LNCaP clone FGC (cell line): ENCODE results near the gene BAG3.

Experiments used
- DNase-seq: peaks from one replicate; pipeline ENCODE4 v3.0.0-alpha.2; 2011; ENCODE audit warnings: low read depth
- H3K4me3 ChIP-seq: 2 replicates; pipeline ENCODE4 v1.5.1; 2011; ENCODE audit warnings: mild to moderate bottlenecking, low read depth, low read length, control low read depth
- TF ChIP-seq, protein P1 (sequence below): IDR thresholded peaks from 2 replicates; pipeline ENCODE4 v1.5.1; 2012; ENCODE audit warnings: mild to moderate bottlenecking; ENCODE audit not compliant: control insufficient read depth, insufficient read depth; ENCODE audit errors: extremely low read depth

The BAG3 gene

DNA sequence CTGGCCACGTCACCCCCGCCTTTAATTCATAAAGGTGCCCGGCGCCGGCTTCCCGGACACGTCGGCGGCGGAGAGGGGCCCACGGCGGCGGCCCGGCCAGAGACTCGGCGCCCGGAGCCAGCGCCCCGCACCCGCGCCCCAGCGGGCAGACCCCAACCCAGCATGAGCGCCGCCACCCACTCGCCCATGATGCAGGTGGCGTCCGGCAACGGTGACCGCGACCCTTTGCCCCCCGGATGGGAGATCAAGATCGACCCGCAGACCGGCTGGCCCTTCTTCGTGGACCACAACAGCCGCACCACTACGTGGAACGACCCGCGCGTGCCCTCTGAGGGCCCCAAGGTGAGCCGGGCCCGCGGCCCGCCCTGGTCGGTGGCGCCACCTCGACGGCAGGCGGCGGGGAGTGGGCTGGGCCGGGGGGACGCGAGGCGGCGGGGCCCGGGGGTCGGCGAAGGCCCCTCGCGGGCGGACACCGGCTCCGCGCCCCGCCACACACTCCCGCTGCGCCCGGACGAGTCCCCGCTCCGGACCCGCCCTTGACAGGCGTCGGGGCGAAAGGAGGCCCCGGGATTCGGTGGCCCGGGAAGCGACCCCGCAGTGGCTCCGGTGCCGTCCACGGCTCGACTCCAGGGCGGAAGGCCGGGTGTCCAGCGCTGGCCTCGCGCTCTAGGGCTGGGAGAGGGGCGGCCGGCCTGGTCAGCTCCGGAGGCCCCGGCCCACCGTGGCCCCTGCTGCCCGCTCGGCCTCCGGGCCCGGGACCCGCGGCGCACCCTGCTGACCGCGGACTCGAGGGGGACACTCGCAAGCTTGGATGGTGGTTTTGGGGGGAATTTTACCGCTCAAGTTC lies 557 bp downstream of the BAG3 start:
- TF ChIP-seq, protein P1, sequence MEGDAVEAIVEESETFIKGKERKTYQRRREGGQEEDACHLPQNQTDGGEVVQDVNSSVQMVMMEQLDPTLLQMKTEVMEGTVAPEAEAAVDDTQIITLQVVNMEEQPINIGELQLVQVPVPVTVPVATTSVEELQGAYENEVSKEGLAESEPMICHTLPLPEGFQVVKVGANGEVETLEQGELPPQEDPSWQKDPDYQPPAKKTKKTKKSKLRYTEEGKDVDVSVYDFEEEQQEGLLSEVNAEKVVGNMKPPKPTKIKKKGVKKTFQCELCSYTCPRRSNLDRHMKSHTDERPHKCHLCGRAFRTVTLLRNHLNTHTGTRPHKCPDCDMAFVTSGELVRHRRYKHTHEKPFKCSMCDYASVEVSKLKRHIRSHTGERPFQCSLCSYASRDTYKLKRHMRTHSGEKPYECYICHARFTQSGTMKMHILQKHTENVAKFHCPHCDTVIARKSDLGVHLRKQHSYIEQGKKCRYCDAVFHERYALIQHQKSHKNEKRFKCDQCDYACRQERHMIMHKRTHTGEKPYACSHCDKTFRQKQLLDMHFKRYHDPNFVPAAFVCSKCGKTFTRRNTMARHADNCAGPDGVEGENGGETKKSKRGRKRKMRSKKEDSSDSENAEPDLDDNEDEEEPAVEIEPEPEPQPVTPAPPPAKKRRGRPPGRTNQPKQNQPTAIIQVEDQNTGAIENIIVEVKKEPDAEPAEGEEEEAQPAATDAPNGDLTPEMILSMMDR: no peak
- H3K4me3 ChIP-seq: peak overlapping the region; percentile 69
- DNase-seq: no peak

GRCh38 chr10:119652361-119652730 lies 1.2 kb downstream of the BAG3 start:
- TF ChIP-seq, protein P1: peak; percentile 53
- peak overlapping the region; percentile 69 for H3K4me3 ChIP-seq
- no peak for DNase-seq

DNA sequence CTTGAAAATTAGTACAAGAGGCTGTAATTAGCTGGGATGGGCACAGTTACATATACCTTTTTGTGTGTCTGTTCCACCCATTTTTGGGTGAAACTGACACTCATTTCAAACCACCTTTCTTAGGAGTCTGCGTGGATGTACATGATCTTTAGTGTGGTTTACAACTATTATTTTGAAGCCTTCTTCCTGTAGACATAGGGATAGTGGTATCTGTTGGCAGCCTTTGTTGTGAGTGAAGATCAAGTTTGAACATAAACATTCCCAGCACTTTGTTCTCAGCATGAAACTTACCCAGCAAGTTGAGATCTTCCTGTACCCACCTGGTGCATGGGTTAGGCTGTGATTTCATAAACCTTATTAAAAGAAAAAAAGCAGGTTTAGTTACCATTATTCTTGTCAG lies 2.0 kb downstream of the BAG3 start:
- peak; percentile 66 for DNase-seq
- TF ChIP-seq, protein P1: no peak
- H3K4me3 ChIP-seq: peak overlapping the region; percentile 69

DNA sequence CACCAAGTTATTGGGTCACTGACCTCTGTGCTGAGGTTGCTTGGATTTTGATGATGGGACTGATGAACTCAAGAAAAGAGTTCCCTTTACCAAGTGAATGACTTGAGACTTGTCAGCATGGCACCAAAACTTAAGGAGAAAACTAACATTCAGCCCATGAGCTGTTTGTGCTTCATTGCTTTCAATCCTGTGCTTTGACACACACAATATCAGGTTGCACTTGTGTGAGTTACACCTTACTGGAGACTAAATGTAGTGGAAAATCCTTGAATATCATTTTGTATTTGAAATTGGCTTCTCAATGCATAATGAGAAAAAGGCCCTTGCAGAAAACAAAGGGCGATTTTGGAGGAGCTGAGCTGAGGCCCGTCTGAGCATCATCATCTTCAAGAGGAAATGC lies 2.7 kb downstream of the BAG3 start:
- TF ChIP-seq, protein P1: no peak
- peak overlapping the region; percentile 69 for H3K4me3 ChIP-seq
- DNase-seq: no peak

DNA sequence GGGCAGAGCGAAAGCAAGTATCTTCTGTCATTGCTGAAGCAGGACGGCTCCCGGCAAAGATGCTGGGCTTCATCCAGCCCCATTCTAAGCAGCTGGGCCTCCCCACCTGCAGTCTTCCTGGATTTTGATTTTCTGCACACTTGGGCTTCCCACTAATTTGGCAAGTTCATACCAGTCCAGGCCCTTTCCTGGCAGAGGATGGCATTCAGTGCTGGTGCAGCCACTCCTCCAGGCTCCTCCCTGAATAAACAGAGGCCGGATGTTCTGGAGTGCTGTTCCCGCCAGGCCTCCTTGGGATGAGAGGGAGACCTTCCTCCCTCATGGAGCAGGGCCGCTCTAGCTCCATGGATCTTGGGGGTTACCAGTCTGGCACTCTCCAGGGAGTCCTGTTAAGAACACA lies 3.4 kb downstream of the BAG3 start:
- TF ChIP-seq, protein P1: no peak
- peak; percentile 52 for DNase-seq

GRCh38 chr10:119655566-119656001 lies 4.4 kb downstream of the BAG3 start:
- TF ChIP-seq, protein P1: no peak
- DNase-seq: no peak
- peak overlapping the region; percentile 69 for H3K4me3 ChIP-seq

More for the DNA sequence above, 3.4 kb downstream of the BAG3 start:
- peak overlapping the region; percentile 69 for H3K4me3 ChIP-seq
